Hepatocyte (in vitro differentiated cells): ENCODE data around the gene PTGES2. TPM values are rescaled to one million over a fixed set of nuclear protein-coding genes. Genes with fewer than 3 reads are reported as not detected.

Experiments
- DNase-seq: peaks from one replicate; pipeline ENCODE4 v3.0.0-alpha.2; 2016; ENCODE audit warnings: low spot score
- H2AFZ ChIP-seq: fragments of 200-600 bp; sonication (generic); 2 replicates; pipeline ENCODE4 v1.6.0; 2016; ENCODE audit warnings: antibody characterized with exemption, mild to moderate bottlenecking
- H3K27ac ChIP-seq: fragments of 200-600 bp; sonication (generic); 2 replicates; pipeline ENCODE4 v1.5.1; 2016; ENCODE audit warnings: mild to moderate bottlenecking
- H3K27me3 ChIP-seq: fragments of 200-600 bp; sonication (generic); 2 replicates; pipeline ENCODE4 v1.6.1; 2016
- H3K36me3 ChIP-seq: fragments of 200-600 bp; sonication (generic); replicated peaks from 2 replicates; pipeline ENCODE4 v1.5.1; 2016; ENCODE audit warnings: low read depth; ENCODE audit not compliant: insufficient read depth
- H3K4me1 ChIP-seq: fragments of 200-600 bp; sonication (generic); 2 replicates; pipeline ENCODE4 v1.5.1; 2016; ENCODE audit warnings: mild to moderate bottlenecking, moderate library complexity; ENCODE audit not compliant: insufficient read depth
- H3K4me2 ChIP-seq: fragments of 200-600 bp; sonication (generic); 2 replicates; pipeline ENCODE4 v1.6.0; 2016
- H3K4me3 ChIP-seq: fragments of 200-600 bp; sonication (generic); 2 replicates; pipeline ENCODE4 v1.5.1; 2016; ENCODE audit warnings: mild to moderate bottlenecking
- H3K79me2 ChIP-seq: fragments of 200-600 bp; sonication (generic); 2 replicates; pipeline ENCODE4 v1.6.0; 2017; ENCODE audit warnings: mild to moderate bottlenecking
- H3K9me2 ChIP-seq: fragments of 200-600 bp; sonication (generic); replicated peaks from 2 replicates; pipeline ENCODE4 v1.6.0; 2017; ENCODE audit warnings: mild to moderate bottlenecking; ENCODE audit not compliant: insufficient read depth
- H3K9me3 ChIP-seq: fragments of 200-600 bp; sonication (generic); 2 replicates; pipeline ENCODE4 v1.5.1; 2016; ENCODE audit warnings: low read depth, mild to moderate bottlenecking
- H4K20me1 ChIP-seq: fragments of 200-600 bp; sonication (generic); 2 replicates; pipeline ENCODE4 v1.6.0; 2016; ENCODE audit warnings: mild to moderate bottlenecking; ENCODE audit not compliant: insufficient read depth, poor library complexity, severe bottlenecking
- EZH2 ChIP-seq: fragments of 200-600 bp; sonication (generic); IDR thresholded peaks from 2 replicates; pipeline ENCODE4 v1.6.1; 2016; ENCODE audit warnings: antibody characterized with exemption, mild to moderate bottlenecking, borderline replicate concordance
- EZH2phosphoT487 ChIP-seq: fragments of 200-600 bp; sonication (generic); IDR thresholded peaks from one replicate; pipeline ENCODE4 v1.6.1; 2018; ENCODE audit warnings: antibody characterized with exemption, mild to moderate bottlenecking, low read depth, moderate library complexity; ENCODE audit not compliant: unreplicated experiment, severe bottlenecking
- WGBS: methylation state at CpG from one replicate; pipeline ENCODE4 v1.1.6; 2016; ENCODE audit warnings: low lambda C conversion rate; ENCODE audit errors: missing lambda C conversion rate; 5-methylcytosine and 5-hydroxymethylcytosine counted together
- polyA plus RNA-seq: library from polyadenylated mRNA; unstranded; fragments of >200 nt; fragmentation: Nextera tagmentation; extraction: Ambion mirVana; gene quantifications from 2 replicates; pipeline ENCODE4 v1.2.1, GENCODE V29; 2016
- total RNA-seq: library from RNA; depleted of rRNA; stranded (reverse); fragments of >200 nt; gene quantifications from 2 replicates; pipeline ENCODE4 v1.2.3, GENCODE V29; 2014
- TF ChIP-seq, protein P1 (sequence below): fragments of 200-600 bp; sonication (generic); IDR thresholded peaks from 2 replicates; pipeline ENCODE4 v1.5.1; 2016; ENCODE audit warnings: antibody characterized with exemption, mild to moderate bottlenecking; ENCODE audit not compliant: poor library complexity

Gene PTGES2
- total and polyA plus RNA-seq, 2 experiments from 2014 or later, result 29.4 to 68.1 TPM

DNA sequence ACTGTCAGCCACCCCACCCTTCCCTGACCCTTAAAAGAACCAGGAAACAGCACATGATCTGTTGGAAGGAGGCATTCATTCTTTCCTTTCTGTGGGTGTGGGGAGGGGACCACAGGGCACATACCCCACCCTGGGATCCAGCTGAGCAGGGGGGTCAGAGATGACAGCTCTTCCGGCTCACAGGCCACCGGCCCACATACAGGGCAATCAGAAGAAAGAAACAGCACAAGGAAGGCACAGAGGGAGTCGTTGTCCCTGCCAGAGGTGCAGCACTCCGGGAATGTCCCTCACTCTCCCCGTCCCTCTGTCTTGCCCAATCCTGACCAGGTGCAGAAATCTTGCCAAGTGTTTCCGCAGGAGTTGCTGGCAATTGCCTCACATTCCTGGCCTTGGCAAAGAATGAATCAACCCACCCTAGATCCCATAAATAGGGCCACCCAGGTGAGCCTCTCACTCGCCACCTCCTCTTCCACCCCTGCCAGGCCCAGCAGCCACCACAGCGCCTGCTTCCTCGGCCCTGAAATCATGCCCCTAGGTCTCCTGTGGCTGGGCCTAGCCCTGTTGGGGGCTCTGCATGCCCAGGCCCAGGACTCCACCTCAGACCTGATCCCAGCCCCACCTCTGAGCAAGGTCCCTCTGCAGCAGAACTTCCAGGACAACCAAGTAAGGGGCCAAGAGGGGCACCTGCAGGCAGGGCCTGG, 21.6 kb upstream of the PTGES2 start, which contains the start of gene LCN2:
LCN2 (plus strand) TSS at position 453 of the 701 bp plus-strand sequence; CDS start at position 526, 73 bp downstream.
- H3K27ac ChIP-seq, result no peak within 1 kb of the TSS
- DNase-seq, result no peak
- no peaks in the 10 kb centered on the region for H4K20me1 ChIP-seq
- H3K27me3 ChIP-seq, result no peaks in the 10 kb centered on the region
- H2AFZ ChIP-seq, result no peak within 1 kb of the TSS
- no peak within 1 kb of the TSS for H3K4me2 ChIP-seq
- WGBS, result 84% methylated on average over 7 of the region's 9 CpGs
- no peaks in the 10 kb centered on the region for H3K79me2 ChIP-seq
- no peaks in the 10 kb centered on the region for H3K9me3 ChIP-seq
- H3K4me1 ChIP-seq, result peaks cover 10% of the 10 kb centered on the region
- no peaks in the 10 kb centered on the region for H3K9me2 ChIP-seq
- no peak within 1 kb of the TSS for H3K4me3 ChIP-seq
- no peaks in the 10 kb centered on the region for H3K36me3 ChIP-seq
- TF ChIP-seq, protein P1, sequence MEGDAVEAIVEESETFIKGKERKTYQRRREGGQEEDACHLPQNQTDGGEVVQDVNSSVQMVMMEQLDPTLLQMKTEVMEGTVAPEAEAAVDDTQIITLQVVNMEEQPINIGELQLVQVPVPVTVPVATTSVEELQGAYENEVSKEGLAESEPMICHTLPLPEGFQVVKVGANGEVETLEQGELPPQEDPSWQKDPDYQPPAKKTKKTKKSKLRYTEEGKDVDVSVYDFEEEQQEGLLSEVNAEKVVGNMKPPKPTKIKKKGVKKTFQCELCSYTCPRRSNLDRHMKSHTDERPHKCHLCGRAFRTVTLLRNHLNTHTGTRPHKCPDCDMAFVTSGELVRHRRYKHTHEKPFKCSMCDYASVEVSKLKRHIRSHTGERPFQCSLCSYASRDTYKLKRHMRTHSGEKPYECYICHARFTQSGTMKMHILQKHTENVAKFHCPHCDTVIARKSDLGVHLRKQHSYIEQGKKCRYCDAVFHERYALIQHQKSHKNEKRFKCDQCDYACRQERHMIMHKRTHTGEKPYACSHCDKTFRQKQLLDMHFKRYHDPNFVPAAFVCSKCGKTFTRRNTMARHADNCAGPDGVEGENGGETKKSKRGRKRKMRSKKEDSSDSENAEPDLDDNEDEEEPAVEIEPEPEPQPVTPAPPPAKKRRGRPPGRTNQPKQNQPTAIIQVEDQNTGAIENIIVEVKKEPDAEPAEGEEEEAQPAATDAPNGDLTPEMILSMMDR, result no peak
- TF ChIP-seq EZH2phosphoT487 (no peak), EZH2 (no peak)

DNA sequence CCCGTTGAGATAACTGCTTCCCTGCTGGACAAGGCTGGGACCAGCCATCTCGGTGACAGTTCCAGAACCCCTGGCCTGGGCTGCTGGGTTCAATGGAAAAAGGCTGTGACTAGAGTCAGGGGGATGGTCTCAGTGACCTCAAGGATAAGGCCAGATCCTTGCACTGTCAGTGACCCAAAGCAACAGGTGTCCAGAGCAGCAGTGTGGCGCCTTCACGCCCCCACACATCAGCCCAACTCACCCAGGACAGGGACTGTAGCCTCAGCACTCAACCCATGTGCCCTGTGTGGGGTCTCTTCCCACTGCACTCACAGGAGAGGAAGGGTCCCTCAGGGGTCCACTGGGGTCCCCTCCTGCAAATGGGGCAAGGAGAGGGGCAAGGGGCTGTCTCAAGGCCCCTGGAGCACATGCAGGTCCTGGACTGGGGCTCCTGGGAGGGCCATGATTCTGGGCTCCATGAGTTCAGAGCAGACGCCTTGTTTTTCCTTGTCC, 21.0 kb upstream of the PTGES2 start:
- no peak for DNase-seq
- 98% methylated on average over 5 of the region's 5 CpGs for WGBS
- Histone ChIP-seq H4K20me1 (no peaks in the 10 kb centered on the region), H3K27ac (no peak overlapping the region), H3K4me2 (no peak overlapping the region), H3K4me1 (peaks cover 10% of the 10 kb centered on the region), H3K36me3 (no peaks in the 10 kb centered on the region), H3K9me2 (no peaks in the 10 kb centered on the region), H2AFZ (no peak overlapping the region), H3K4me3 (no peak overlapping the region), H3K27me3 (no peaks in the 10 kb centered on the region), H3K79me2 (no peaks in the 10 kb centered on the region), H3K9me3 (no peaks in the 10 kb centered on the region)
- TF ChIP-seq, protein P1, result no peak
- TF ChIP-seq EZH2 (no peak), EZH2phosphoT487 (no peak)

DNA sequence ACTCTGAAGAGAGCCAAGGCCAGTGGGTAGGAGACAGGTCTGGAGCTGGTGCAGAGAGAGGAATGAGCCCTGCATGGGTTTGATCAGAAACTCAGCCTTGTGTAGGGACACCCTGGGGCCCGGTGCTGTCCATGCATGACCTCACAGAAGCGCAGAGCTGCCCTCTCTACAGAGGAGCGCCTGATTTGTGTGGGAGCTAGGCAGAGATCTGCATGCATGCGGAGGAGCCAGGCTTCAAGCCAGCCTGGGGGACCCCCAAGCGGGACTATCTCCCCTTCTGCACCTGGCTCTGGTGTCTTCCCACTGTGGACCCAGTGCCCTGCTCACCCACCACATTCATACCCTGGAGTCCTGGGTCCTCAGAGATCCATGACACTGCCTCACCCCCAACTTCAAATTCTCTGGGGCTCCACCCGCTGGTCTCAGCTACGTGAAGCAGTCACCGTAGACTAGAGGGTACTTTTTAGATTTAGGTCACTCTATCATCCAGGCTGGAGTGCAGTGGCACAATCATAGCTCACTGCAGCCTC, 19.1 kb upstream of the PTGES2 start:
- no peak for DNase-seq
- H3K27me3 ChIP-seq, result no peaks in the 10 kb centered on the region
- H3K36me3 ChIP-seq, result no peaks in the 10 kb centered on the region
- TF ChIP-seq EZH2phosphoT487, result no peak
- no peak for TF ChIP-seq EZH2
- TF ChIP-seq, protein P1, result no peak
- no peaks in the 10 kb centered on the region for H3K79me2 ChIP-seq
- no peaks in the 10 kb centered on the region for H3K9me2 ChIP-seq
- no peak overlapping the region for H3K4me2 ChIP-seq
- H2AFZ ChIP-seq, result no peak overlapping the region
- no peaks in the 10 kb centered on the region for H3K9me3 ChIP-seq
- 93% methylated on average over 8 of the region's 8 CpGs for WGBS
- H3K4me1 ChIP-seq, result peaks cover 10% of the 10 kb centered on the region
- H3K4me3 ChIP-seq, result no peak overlapping the region
- no peaks in the 10 kb centered on the region for H4K20me1 ChIP-seq
- no peak overlapping the region for H3K27ac ChIP-seq
